ENCODE measurements around the gene ADD1.

Gene ADD1

GRCh38 chr4:2820216-2820982 is 23.2 kb upstream of the ADD1 start:
- DNase-seq (ENCODE audit: low read depth, low spot score): no peak

DNA sequence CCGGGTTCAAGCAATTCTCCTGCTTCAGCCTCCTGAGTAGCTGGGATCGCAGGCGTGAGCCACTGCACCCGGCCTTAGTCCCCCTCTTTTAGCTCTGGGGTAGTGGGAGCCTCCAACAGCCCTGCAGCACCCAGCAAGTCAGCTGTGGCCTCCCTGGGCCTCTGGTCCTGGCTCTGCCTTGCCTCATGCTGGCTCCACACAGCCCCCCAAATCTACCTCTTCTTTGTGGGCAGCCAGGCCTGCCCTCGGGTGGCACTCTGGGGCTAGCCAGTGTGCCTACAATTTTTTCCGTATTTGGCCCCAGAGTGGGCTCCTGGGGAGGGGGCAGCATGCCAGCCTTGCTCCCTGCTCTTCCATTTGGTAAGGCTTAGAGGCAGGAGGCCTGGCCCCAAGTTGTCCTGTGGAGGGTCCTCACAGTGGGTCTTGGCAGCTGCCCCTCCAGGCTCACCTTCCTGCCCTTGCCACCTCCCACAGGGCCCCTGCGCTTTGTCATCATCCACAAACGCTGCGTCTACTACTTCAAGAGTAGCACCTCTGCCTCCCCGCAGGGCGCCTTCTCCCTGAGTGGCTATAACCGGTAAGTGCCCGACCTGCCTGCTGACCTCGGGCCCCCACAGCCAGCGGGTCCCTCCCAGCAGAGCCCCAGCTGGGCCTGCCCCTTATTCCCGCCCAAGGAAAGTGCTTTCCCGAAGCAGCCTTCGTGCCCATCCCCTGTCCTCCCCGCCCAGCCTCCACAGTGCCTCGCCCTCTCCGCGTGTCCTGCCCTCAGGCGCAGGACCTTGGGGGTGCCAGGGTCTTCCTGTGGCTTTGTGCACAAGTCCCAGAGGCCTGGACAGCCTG is 21.0 kb upstream of the ADD1 start:
- no peak for DNase-seq (ENCODE audit: low read depth, low spot score)

GRCh38 chr4:2823301-2823670 is 20.4 kb upstream of the ADD1 start:
- DNase-seq (ENCODE audit: low read depth, low spot score): no peak

DNA sequence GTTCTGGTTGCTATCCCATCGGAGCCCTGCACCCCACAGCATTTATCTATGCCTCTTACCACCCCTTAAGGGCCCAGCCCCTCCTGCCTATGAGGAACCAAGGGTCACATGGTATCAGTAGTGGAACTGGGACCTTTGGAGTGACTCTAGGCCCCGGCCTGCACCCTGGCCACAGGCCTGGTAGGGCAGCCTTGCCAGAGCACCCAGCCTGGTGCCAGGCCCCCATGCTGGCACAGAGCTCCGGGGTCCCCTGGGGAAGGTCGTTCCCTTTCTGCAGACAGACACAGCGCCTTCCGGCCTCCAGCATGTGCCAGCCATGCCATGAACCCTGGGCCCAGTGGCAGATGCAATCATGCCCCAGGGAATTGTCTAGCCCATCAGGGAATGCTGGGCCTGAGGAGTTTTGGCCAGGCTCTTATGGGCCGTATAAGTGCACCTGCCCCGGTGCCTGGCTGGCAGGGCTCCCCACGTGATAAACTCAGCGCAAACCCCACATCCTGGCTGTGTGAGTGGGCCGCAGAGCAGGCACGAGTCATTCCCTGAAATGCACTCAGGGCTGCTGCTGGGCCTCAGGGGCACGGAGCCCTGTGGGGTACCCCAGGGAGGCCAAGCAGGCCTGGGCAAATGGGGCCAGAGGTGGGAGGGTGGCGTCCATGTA is 19.8 kb upstream of the ADD1 start:
- DNase-seq (ENCODE audit: low read depth, low spot score): no peak

GRCh38 chr4:2824329-2824835 is 19.3 kb upstream of the ADD1 start:
- no peak for DNase-seq (ENCODE audit: low read depth, low spot score)

- no peak for DNase-seq (ENCODE audit: low read depth, low spot score)
These were observed 18.7 kb upstream of the ADD1 start for GRCh38 chr4:2824836-2825381.

DNA sequence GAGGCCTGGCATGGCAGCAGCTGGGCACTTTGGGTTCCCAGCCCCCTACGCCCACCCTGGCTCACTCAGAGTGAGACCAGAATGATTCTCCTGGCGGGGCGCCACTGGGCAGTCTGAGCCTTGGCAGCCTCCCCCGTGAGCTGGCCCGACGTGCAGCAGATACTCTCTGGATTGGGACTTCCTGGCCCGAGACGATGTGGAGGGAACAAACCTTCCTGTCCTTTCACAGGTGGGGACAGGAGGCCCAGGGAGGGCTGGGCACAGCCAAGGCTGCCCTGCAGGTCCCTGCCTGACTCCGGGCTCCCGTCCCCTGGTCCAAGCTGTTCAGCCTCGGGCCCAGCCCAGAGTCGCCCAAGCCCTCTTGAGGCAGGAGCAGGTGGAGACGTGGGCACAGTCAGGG is 17.9 kb upstream of the ADD1 start:
- DNase-seq (ENCODE audit: low read depth, low spot score): no peak

DNA sequence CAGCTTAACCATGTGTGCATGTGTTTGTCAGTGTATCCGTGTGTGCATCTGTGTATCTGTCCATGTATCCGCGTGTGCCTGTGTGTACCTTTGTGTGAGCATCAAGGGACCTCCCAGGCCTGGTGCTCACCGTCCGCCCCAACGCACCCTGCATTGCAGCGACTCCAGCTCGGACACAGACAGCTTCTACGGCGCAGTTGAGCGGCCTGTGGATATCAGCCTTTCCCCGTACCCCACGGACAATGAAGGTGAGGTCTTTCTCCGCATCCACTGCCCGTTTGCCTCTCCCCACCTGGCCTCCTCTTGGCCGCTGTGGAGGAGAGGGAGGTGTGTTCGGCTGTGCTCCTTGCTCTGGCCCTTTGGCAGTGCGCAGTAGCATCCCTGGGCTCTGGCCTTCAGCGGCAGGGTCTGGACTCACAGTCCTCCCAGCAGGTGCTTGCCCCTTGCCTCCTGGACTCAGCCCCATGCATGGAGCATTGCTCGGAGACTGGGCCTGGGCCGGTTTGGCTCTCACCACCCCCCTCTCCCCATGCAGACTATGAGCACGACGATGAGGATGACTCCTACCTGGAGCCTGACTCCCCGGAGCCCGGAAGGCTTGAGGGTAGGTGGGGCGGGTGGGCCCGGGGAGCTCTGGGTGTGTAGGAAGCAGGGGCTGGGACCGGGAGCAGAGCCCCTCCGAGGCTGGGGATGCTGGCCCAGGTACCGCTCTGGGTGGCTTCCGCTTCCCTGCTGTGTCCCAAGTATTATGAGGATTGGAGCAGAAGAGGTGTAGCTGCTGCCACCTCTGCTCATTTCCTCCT is 16.4 kb upstream of the ADD1 start:
- no peak for DNase-seq (ENCODE audit: low read depth, low spot score)

- no peak for DNase-seq (ENCODE audit: low read depth, low spot score)
These were observed 15.5 kb upstream of the ADD1 start for GRCh38 chr4:2827874-2828751.

DNA sequence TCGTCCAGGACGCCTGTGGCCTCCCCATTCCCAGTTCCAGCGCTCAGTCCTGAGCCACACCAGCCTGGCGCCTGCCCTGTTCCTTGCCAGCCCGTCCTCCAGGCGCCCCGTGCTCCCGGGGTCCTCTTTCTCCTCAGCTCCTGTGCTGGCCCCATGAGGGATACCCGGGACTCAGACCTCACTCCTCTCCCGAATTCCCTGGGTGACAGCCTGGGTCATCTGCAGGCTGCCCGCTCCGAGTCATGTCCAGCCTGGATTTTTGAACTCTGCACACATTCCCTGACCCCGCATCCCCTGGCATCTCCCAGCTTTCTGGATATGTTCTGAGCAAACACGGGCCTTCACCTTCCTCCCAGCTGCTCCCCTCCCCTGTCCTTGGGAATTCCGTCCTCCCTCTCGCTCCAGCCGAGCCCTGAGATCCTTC is 14.9 kb upstream of the ADD1 start:
- DNase-seq (ENCODE audit: low read depth, low spot score): no peak

GRCh38 chr4:2829321-2829932 is 14.2 kb upstream of the ADD1 start:
- no peak for DNase-seq (ENCODE audit: low read depth, low spot score)

DNA sequence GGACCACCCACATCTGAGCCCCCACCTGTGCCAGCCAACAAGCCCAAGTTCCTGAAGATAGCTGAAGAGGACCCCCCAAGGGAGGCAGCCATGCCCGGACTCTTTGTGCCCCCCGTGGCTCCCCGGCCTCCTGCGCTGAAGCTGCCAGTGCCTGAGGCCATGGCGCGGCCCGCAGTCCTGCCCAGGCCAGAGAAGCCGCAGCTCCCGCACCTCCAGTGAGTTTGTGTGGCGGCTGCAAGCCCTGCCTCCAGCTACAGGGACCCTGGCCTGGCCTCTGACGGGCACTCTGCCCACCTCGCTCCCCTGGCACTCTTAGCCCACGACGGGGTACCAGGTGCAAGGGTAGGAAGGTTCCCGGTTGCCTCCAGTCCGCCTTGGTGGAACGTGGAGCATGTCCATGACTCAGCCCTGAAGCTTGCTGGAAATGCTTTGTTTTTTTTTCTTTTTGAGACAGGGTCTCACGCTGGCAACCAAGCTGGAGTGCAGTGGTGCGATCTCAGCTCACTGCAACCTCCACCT is 13.7 kb upstream of the ADD1 start:
- DNase-seq (ENCODE audit: low read depth, low spot score): no peak

GRCh38 chr4:2830632-2831610 is 12.7 kb upstream of the ADD1 start:
- no peak for DNase-seq (ENCODE audit: low read depth, low spot score)

GRCh38 chr4:2831611-2832308 is 11.9 kb upstream of the ADD1 start:
- DNase-seq (ENCODE audit: low read depth, low spot score): no peak

GRCh38 chr4:2832309-2832980 is 11.2 kb upstream of the ADD1 start:
- DNase-seq (ENCODE audit: low read depth, low spot score): no peak

DNA sequence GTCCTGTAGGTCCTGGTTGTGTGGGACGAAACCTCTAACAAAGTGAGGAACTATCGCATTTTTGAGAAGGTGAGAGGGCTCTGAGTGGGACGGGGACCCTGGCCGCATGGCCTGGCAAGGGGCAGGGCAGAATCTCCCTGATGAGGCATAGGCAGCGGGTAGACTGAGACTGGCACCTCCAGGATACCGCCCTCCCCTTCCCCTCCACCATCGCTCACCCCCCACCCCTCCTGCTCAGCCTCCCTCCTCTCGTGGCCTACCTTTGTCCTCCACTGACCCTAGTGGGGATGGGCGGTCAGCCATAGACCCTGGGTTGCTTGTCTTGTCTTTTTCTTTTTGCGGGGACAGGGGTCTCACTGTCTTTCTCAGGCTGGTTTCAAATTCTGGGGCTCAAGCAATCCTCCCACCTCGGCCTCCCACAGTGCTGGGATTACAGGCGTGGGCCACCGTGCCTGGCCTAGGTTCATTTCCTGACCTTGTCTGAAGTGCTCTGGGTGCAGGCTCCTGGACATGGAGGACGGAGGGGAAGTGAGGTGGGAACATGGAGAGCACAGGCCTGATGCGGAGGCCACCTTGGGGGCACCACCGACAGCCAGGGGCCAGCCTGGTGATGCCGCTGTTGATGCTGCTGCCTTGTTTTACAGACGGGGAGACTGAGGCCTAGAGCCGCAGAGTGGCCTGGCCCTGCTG is 10.5 kb upstream of the ADD1 start:
- DNase-seq (ENCODE audit: low read depth, low spot score): no peak

GRCh38 chr4:2833671-2834000 is 10.0 kb upstream of the ADD1 start:
- no peak for DNase-seq (ENCODE audit: low read depth, low spot score)
